ENCODE measurements around the gene RFTN2.
"Not testable (repeated sequence)": the region's sequence is repeated elsewhere in the genome, so short reads cannot be mapped to it uniquely, and the experiment has no call there.

GRCh38 chr2:197695971-197696370, 20.6 kb upstream of the RFTN2 start:
- TF ChIP-seq POLR2A, CTCF, EP300 (IDR thresholded peaks at IDR 0.05): not testable (repeated sequence)

Data from sigmoid colon (tissue), 4 donors.